GM08714 (cell line): ENCODE measurements around the gene PDLIM5.
"Not testable (repeated sequence)": the region's sequence is repeated elsewhere in the genome, so short reads cannot be mapped to it uniquely, and the experiment has no call there.

ENCODE experiments used
- H3K4me3 ChIP-seq: fragments of 200-500 bp; sonication (Bioruptor generic); 2 replicates; pipeline ENCODE4 v1.5.1; 2014; ENCODE audit warnings: mild to moderate bottlenecking, low read length, inconsistent platforms
- ZNF274 ChIP-seq: IDR thresholded peaks from 2 replicates; pipeline ENCODE4 v1.6.1; 2012; ENCODE audit warnings: mild to moderate bottlenecking, low read depth, low read length

PDLIM5 gene

GRCh38 chr4:94461506-94461905 is 9.8 kb downstream of the PDLIM5 start:
- TF ChIP-seq ZNF274, result no peak
- H3K4me3 ChIP-seq, result no peak overlapping the region

- H3K4me3 ChIP-seq, result no peak overlapping the region
- TF ChIP-seq ZNF274, result no peak
Observed at GRCh38 chr4:94462572-94462971, 10.8 kb downstream of the PDLIM5 start.

GRCh38 chr4:94463771-94464170 is 12.0 kb downstream of the PDLIM5 start:
- no peak overlapping the region for H3K4me3 ChIP-seq
- TF ChIP-seq ZNF274, result no peak

- H3K4me3 ChIP-seq, result no peak overlapping the region
- TF ChIP-seq ZNF274, result no peak
Observed at GRCh38 chr4:94466371-94466770, 14.6 kb downstream of the PDLIM5 start.

- no peak for TF ChIP-seq ZNF274
- H3K4me3 ChIP-seq, result no peak overlapping the region
Observed at GRCh38 chr4:94466923-94467322, 15.2 kb downstream of the PDLIM5 start.

- no peak for TF ChIP-seq ZNF274
- H3K4me3 ChIP-seq, result no peak overlapping the region
Observed at GRCh38 chr4:94468093-94468769, 16.5 kb downstream of the PDLIM5 start.

GRCh38 chr4:94469221-94469784 is 17.6 kb downstream of the PDLIM5 start:
- H3K4me3 ChIP-seq, result no peak overlapping the region
- TF ChIP-seq ZNF274, result no peak

GRCh38 chr4:94470132-94470531 is 18.4 kb downstream of the PDLIM5 start:
- TF ChIP-seq ZNF274, result no peak

GRCh38 chr4:94470782-94471181 is 19.0 kb downstream of the PDLIM5 start:
- H3K4me3 ChIP-seq, result not testable (repeated sequence)

More at GRCh38 chr4:94470132-94470531, 18.4 kb downstream of the PDLIM5 start:
- no peak overlapping the region for H3K4me3 ChIP-seq

- no peak for TF ChIP-seq ZNF274
- H3K4me3 ChIP-seq, result no peak overlapping the region
Observed at GRCh38 chr4:94472056-94472826, 20.5 kb downstream of the PDLIM5 start.

- no peak overlapping the region for H3K4me3 ChIP-seq
- no peak for TF ChIP-seq ZNF274
Observed at GRCh38 chr4:94475050-94475449, 23.3 kb downstream of the PDLIM5 start.

- H3K4me3 ChIP-seq, result no peak overlapping the region
Observed at GRCh38 chr4:94475794-94476193, 24.1 kb downstream of the PDLIM5 start.

GRCh38 chr4:94477227-94477626 is 25.5 kb downstream of the PDLIM5 start:
- no peak for TF ChIP-seq ZNF274
- H3K4me3 ChIP-seq, result no peak overlapping the region

More at GRCh38 chr4:94475794-94476193, 24.1 kb downstream of the PDLIM5 start:
- TF ChIP-seq ZNF274, result no peak

- H3K4me3 ChIP-seq, result not testable (repeated sequence)
Observed at GRCh38 chr4:94478805-94479204, 27.1 kb downstream of the PDLIM5 start.
